AG04449 (cell line): ENCODE data around the gene SBDS.

Source experiments
- CTCF ChIA-PET: fragments of 350-600 bp; formaldehyde crosslinking; extraction: SDS; loops from one replicate; lab custom pipeline; 2021; ENCODE audit warnings: antibody characterized with exemption; lab: Yijun Ruan, JAX
- POLR2A ChIA-PET: fragments of 400-600, 350-600 bp; formaldehyde crosslinking; extraction: SDS; loops from one replicate; lab custom pipeline; 2020; ENCODE audit warnings: antibody characterized with exemption, inconsistent platforms; lab: Yijun Ruan, JAX
- DNase-seq: peaks from one replicate; pipeline ENCODE4 v3.0.0-alpha.2; 2010; ENCODE audit warnings: low read depth, low spot score
- H3K4me3 ChIP-seq: 2 replicates; pipeline ENCODE4 v1.5.1; 2011; ENCODE audit warnings: low read depth, mild to moderate bottlenecking, control low read depth, low read length
- CTCF ChIP-seq: IDR thresholded peaks from one replicate; pipeline ENCODE4 v1.5.1; 2011; ENCODE audit warnings: mild to moderate bottlenecking, moderate library complexity, low read length, control low read depth, inconsistent platforms; ENCODE audit not compliant: insufficient read depth; ENCODE audit errors: missing control alignments

Gene SBDS

GRCh38 chr7:66953044-66953427 is 42.4 kb downstream of the SBDS start:
- TF ChIP-seq CTCF: no peak
- ChIA-PET CTCF (no interaction called here), POLR2A (no interaction called here)
- DNase-seq: no peak
- H3K4me3 ChIP-seq: no peak overlapping the region

DNA sequence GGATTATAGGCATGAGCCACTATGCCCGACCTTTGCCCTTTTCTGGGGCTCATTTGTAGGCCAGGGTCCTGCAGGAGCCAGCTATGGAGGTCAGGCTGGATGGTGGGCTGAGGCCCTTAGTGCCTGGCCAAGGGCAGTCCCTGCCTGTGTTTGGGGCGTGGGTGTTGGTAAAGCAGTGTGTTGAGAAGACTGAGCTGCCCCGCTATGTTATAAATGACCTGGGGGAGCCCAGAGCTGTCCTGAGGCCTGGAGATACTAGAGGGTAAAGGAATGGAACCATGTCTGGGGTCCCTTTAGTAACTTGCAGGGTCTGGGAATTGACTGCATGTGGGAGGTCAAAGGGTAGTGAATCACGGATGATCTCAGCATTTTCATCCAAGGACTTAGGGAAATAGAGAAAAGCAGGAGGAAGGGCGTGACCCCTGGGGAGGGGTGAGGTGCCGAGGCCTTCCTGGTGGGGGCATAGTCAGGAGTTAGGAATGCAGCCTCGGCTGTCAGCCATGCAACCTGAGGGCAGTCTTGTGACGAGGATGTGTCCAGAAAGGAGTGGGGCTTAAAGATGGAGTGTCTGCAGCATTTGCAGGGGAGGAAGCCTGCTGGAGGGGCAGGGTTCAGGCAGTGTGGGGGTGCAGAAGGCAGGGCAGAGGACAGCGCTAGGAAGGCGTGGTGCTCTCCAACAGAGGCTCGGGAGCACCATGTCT is 42.9 kb downstream of the SBDS start:
- no peak for DNase-seq
- no peak for TF ChIP-seq CTCF
- ChIA-PET POLR2A (no interaction called here), CTCF (no interaction called here)
- no peak overlapping the region for H3K4me3 ChIP-seq

DNA sequence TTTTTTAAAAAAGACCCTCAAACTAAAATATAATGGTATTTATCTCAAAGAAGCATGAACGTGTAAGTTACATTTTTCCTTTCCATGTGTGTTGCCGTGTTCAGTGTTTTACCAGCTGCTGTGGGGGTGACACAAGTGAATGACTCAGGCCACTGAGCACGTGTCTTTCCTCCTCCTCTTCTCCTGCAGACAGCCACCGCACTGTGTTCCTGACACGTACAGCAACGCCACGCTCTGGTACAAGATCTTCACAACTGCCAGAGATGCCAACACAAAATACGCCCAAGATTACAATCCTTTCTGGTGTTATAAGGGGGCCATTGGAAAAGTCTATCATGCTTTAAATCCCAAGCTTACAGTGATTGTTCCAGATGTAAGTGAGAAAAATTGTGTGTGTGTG is 44.6 kb downstream of the SBDS start:
- no peak for TF ChIP-seq CTCF
- CTCF ChIA-PET: no interaction called here
- DNase-seq: no peak

DNA sequence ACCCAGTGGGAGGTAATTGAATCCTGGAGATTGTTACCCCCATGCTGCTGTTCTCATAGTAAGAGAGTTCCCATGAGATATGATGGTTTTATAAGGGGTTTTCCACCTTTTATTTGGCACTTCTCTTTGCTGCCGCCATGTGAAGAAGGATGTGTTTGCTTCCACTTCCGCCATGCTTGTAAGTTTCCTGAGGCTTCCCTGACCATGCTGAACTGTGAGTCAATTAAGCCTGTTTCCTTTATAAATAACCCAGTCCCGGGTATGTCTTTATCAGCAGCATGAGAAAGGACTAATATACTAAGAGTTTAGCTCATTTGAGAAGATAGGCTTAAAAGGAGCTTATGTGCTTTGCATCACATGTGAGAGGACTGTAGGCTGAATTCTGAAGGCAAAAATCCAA is 45.1 kb downstream of the SBDS start:
- TF ChIP-seq CTCF: no peak
- POLR2A ChIA-PET: no interaction called here
- H3K4me3 ChIP-seq: no peak overlapping the region
- CTCF ChIA-PET: no interaction called here
- no peak for DNase-seq

More for the DNA sequence above, 44.6 kb downstream of the SBDS start:
- POLR2A ChIA-PET: no interaction called here
- H3K4me3 ChIP-seq: no peak overlapping the region

DNA sequence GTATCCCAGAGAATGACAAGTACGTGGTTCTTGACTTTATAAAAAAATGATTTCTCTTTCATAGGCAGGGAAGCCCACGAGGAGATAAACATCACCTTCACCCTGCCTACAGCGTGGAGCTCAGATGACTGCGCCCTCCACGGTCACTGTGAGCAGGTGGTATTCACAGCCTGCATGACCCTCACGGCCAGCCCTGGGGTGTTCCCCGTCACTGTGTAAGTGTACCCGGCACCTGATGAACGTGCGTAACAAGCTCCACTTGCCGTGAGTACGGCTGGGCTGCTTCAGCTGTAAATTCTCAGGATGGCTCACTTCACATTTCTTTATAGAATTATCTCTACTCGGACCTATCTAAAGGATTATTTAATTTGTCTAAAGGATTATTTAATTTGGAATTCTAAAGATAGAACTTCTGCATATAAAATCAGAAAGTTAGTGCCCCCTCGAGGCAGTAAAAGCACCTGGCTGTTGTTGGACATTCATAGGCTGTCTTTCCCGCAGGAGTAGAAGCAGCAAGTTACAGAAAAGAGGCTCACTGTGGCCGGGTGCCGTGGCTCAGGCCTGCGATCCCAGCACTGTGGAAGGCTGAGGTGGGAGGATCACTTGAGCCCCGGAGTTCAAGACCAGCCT is 46.8 kb downstream of the SBDS start:
- no peak for TF ChIP-seq CTCF
- POLR2A ChIA-PET: no interaction called here
- CTCF ChIA-PET: no interaction called here
- DNase-seq: no peak
- no peak overlapping the region for H3K4me3 ChIP-seq

DNA sequence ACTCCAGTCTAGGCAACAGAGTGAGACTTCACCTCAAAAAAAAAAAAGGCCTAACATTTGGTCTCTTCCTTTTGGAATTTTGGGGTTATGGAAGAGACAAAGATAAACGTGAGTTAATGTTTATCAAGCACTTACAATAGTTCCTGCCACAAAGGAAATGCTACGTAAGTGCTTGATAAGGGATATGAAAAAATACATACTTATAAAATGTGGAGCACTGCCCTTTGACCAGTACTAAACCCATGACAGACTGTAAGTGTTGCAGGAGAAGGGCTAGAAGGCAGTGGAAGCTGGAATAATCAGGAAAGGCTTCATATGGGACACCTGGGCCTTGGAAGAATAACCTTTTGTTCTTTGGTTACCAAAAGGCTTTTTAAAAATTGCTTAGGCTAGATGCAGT is 48.8 kb downstream of the SBDS start:
- DNase-seq: no peak
- ChIA-PET POLR2A (no interaction called here), CTCF (no interaction called here)
- no peak overlapping the region for H3K4me3 ChIP-seq
- TF ChIP-seq CTCF: no peak
